Tibial nerve (tissue), 4 donors: ENCODE measurements around the gene PPP1R16B. TPM values are rescaled to one million over a fixed set of nuclear protein-coding genes. Genes with fewer than 3 reads are reported as not detected.

ENCODE experiments used
- DNase-seq, 2 donors: peaks; one replicate each; pipeline ENCODE4 v3.0.0-alpha.2; 2019; ENCODE audit warnings: low spot score in 2 of 2
- H3K27ac ChIP-seq, 4 donors: fragments of 200-600 bp; sonication (generic) in 3 of 4; one replicate each; pipeline ENCODE4 v1.5.1; 2017 to 2019; ENCODE audit warnings: mild to moderate bottlenecking in 1 of 4
- H3K27me3 ChIP-seq, 2 donors: fragments of 200-600 bp; sonication (generic) in 1 of 2; one replicate each; pipeline versions ENCODE4 v1.5.1 to v1.6.0; 2017 to 2019
- H3K36me3 ChIP-seq, 3 donors: fragments of 200-600 bp; sonication (generic); one replicate each; pipeline ENCODE4 v1.5.1; 2018 to 2019
- H3K4me1 ChIP-seq, 4 donors: fragments of 200-600 bp; sonication (generic) in 3 of 4; one replicate each; pipeline ENCODE4 v1.5.1; 2017 to 2019
- H3K4me3 ChIP-seq, 4 donors: fragments of 200-600 bp; sonication (generic) in 3 of 4; one replicate each; pipeline ENCODE4 v1.5.1; 2017 to 2019; ENCODE audit warnings: mild to moderate bottlenecking in 1 of 4, moderate library complexity in 1 of 4
- H3K9me3 ChIP-seq, 4 donors: fragments of 200-600 bp; sonication (generic) in 3 of 4; one replicate each; pipeline ENCODE4 v1.5.1; 2017 to 2019
- EP300 ChIP-seq, 2 donors: sonication (generic); formaldehyde crosslinking; IDR thresholded peaks; one replicate each; pipeline ENCODE4 v1.6.1; 2017; ENCODE audit warnings: antibody characterized with exemption in 2 of 2, mild to moderate bottlenecking in 1 of 2
- POLR2A ChIP-seq, 2 donors: fragments of 450-650 bp; IDR thresholded peaks; one replicate each; pipeline ENCODE4 v1.6.1; 2017; ENCODE audit warnings: antibody characterized with exemption in 2 of 2, mild to moderate bottlenecking in 2 of 2, moderate library complexity in 2 of 2
- WGBS, 2 donors: methylation state at CpG; one replicate each; pipeline ENCODE4 v1.1.5; 2018; 5-methylcytosine and 5-hydroxymethylcytosine counted together
- total RNA-seq, 4 donors: library from RNA; depleted of rRNA; stranded (reverse); fragments of >200 nt; gene quantifications; one replicate each; pipeline ENCODE4 v1.1.0, GENCODE V29; 2016
- TF ChIP-seq, protein P1 (sequence below), 5 experiments: fragments of 200-600 bp in 3 of 5; fragments of 450-650 bp in 2 of 5; sonication (generic) in 3 of 5; IDR thresholded peaks; one replicate each; pipeline ENCODE4 v1.5.1; 2016 to 2019; ENCODE audit warnings: antibody characterized with exemption in 5 of 5, mild to moderate bottlenecking in 3 of 5, moderate library complexity in 2 of 5

PPP1R16B gene
- total RNA-seq, 4 donors from 2014 or later, result 2.1 to 5.7 (median 4.6) TPM

DNA sequence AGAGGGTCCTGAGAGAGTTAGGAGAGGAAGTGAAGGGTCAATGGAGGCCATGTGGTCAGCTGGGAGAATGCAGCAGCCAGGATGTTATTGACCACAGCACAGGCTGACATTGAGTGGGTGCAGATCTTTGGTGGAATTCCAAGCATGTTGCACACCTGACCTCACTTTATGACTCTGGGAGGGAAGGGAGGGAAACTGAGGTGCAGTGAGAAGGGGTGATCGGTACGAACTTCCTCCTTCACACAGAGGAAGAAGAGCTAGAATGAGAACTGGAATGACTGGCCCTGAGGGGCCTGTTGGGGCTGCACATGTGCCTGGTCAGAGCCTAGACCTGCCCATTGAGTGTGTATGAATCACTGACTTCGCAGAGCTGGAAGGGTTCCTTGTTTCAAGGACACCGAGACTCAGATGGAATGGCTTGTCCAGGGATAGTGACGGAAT, 130.5 kb downstream of the PPP1R16B start:
- H3K4me3 ChIP-seq, result no peak overlapping the region
- 78 to 81% methylated on average over 5 of the region's 5 CpGs for WGBS, 2 donors
- H3K27me3 ChIP-seq, result no peaks in the 10 kb centered on the region
- H3K27ac ChIP-seq, result no peak overlapping the region
- no peaks in the 10 kb centered on the region for H3K4me1 ChIP-seq
- TF ChIP-seq, protein P1, sequence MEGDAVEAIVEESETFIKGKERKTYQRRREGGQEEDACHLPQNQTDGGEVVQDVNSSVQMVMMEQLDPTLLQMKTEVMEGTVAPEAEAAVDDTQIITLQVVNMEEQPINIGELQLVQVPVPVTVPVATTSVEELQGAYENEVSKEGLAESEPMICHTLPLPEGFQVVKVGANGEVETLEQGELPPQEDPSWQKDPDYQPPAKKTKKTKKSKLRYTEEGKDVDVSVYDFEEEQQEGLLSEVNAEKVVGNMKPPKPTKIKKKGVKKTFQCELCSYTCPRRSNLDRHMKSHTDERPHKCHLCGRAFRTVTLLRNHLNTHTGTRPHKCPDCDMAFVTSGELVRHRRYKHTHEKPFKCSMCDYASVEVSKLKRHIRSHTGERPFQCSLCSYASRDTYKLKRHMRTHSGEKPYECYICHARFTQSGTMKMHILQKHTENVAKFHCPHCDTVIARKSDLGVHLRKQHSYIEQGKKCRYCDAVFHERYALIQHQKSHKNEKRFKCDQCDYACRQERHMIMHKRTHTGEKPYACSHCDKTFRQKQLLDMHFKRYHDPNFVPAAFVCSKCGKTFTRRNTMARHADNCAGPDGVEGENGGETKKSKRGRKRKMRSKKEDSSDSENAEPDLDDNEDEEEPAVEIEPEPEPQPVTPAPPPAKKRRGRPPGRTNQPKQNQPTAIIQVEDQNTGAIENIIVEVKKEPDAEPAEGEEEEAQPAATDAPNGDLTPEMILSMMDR (IDR thresholded peaks at IDR 0.05), result no peak
- no peak for TF ChIP-seq POLR2A (IDR thresholded peaks at IDR 0.05)
- no peak for TF ChIP-seq EP300 (IDR thresholded peaks at IDR 0.05)
- H3K36me3 ChIP-seq, result no peaks in the 10 kb centered on the region
- DNase-seq, result no peak
- H3K9me3 ChIP-seq, result no peaks in the 10 kb centered on the region

DNA sequence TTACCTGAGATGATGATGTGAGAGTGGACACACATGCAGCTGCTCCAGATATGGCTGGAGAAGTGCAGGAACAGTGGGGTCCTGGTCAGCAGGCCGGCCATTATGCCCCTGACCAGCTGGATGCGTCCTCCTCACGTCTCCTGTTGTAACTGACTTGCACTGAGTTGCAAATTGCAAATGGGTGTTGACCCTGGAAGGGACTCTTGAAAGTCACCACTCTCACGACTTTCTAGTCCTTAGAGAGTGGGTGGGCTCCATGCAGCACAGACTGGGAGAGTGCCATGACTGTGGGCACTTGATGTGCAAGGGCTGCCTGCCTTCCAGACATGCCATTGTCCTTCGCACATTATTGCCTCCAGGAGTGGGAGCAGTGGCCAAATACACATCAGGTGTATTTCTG, 131.5 kb downstream of the PPP1R16B start:
- Histone ChIP-seq H3K4me1 (no peaks in the 10 kb centered on the region), H3K36me3 (no peaks in the 10 kb centered on the region), H3K27ac (no peak overlapping the region), H3K4me3 (no peak overlapping the region), H3K27me3 (no peaks in the 10 kb centered on the region), H3K9me3 (no peaks in the 10 kb centered on the region)
- TF ChIP-seq, protein P1 (IDR thresholded peaks at IDR 0.05), result no peak
- TF ChIP-seq POLR2A (IDR thresholded peaks at IDR 0.05) (no peak), EP300 (IDR thresholded peaks at IDR 0.05) (no peak)
- DNase-seq, result no peak
- WGBS, 2 donors, result 92 to 93% methylated on average over 5 of the region's 5 CpGs

DNA sequence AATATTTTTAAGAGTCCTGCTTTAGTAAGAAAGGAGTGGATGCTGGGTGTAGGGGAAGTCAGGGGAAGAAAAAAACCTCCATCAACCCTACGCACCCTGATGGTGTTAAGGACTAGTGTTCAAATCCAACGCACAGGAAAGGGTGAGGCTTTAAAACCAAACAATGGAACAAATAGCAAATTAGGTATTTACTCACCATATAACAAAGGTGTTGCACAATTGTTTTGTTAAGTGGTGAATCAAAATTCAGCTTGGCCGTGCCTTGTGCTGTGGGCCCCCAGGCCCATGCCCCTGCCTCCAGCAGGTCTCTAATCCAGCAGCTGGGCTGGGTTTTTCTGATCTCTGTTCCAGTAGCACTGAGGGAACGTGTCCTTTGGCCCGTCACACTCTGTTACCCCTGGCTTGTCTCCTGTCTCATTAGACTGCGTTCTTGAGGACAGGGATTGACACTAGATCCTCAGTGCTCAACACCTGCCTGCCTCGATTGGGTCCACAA, 132.5 kb downstream of the PPP1R16B start:
- H3K27ac ChIP-seq, result no peak overlapping the region
- H3K4me3 ChIP-seq, result no peak overlapping the region
- no peak for DNase-seq
- 83 to 85% methylated on average over 7 of the region's 7 CpGs for WGBS, 2 donors
- H3K36me3 ChIP-seq, result no peaks in the 10 kb centered on the region
- TF ChIP-seq POLR2A (IDR thresholded peaks at IDR 0.05) (no peak), EP300 (IDR thresholded peaks at IDR 0.05) (no peak)
- TF ChIP-seq, protein P1 (IDR thresholded peaks at IDR 0.05), result no peak
- H3K9me3 ChIP-seq, result no peaks in the 10 kb centered on the region
- no peaks in the 10 kb centered on the region for H3K4me1 ChIP-seq
- H3K27me3 ChIP-seq, result no peaks in the 10 kb centered on the region

GRCh38 chr20:38939686-38940085, 134.2 kb downstream of the PPP1R16B start:
- no peaks in the 10 kb centered on the region for H3K9me3 ChIP-seq
- no peaks in the 10 kb centered on the region for H3K36me3 ChIP-seq
- H3K27me3 ChIP-seq, result no peaks in the 10 kb centered on the region
- 76 to 79% methylated on average over 2 of the region's 2 CpGs for WGBS, 2 donors
- H3K4me1 ChIP-seq, result no peaks in the 10 kb centered on the region
- H3K27ac ChIP-seq, result no peak overlapping the region
- H3K4me3 ChIP-seq, result no peak overlapping the region
- TF ChIP-seq EP300 (IDR thresholded peaks at IDR 0.05) (no peak), POLR2A (IDR thresholded peaks at IDR 0.05) (no peak)
- TF ChIP-seq, protein P1 (IDR thresholded peaks at IDR 0.05), result no peak
- DNase-seq, result no peak

DNA sequence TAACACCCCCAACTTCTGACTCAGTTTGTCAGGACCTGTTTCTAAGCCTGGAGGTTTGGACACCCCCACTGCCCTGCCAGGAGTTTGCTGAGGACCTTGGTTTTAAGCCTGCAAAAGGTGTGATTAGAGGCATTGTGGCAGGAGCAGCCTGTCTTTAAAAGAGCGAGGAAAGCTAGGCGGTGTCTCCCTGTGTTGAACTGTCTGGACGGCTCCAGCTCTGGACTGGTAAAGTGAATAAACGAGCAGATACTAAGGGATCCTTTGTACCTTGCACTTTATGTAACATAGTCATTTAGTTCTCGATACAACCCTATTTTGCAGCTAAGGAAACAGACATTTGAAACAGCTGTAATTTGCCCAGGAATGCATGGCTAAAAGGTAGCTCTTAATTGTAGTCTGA, 135.1 kb downstream of the PPP1R16B start:
- no peak overlapping the region for H3K4me3 ChIP-seq
- no peak for DNase-seq
- no peak overlapping the region for H3K27ac ChIP-seq
- no peaks in the 10 kb centered on the region for H3K4me1 ChIP-seq
- 84 to 92% methylated on average over 5 of the region's 5 CpGs for WGBS, 2 donors
- H3K36me3 ChIP-seq, result no peaks in the 10 kb centered on the region
- no peak for TF ChIP-seq EP300 (IDR thresholded peaks at IDR 0.05)
- TF ChIP-seq, protein P1 (IDR thresholded peaks at IDR 0.05), result no peak
- no peaks in the 10 kb centered on the region for H3K27me3 ChIP-seq
- no peaks in the 10 kb centered on the region for H3K9me3 ChIP-seq
